CD14-positive monocyte (primary cell): ENCODE measurements around the gene ADCY7. TPM values are rescaled to one million over a fixed set of nuclear protein-coding genes. Genes with fewer than 3 reads are reported as not detected.
"Not testable (repeated sequence)": the region's sequence is repeated elsewhere in the genome, so short reads cannot be mapped to it uniquely, and the experiment has no call there.

Experiments
- DNase-seq, 3 donors: peaks; one replicate each; pipeline ENCODE4 v3.0.0-alpha.2; 2011 to 2022
- H2AFZ ChIP-seq: 2 replicates; pipeline ENCODE4 v1.6.0; 2012; ENCODE audit warnings: mild to moderate bottlenecking, low read depth, low read length, inconsistent platforms; ENCODE audit not compliant: insufficient read depth, poor library complexity, severe bottlenecking
- H3K27ac ChIP-seq, 2 donors: 1 replicate in 1 of 2; 2 replicates in 1 of 2; pipeline ENCODE4 v1.5.1; 2012 to 2013; ENCODE audit warnings: low read length in 2 of 2, control low read depth in 1 of 2, inconsistent platforms in 1 of 2, low read depth in 1 of 2, mild to moderate bottlenecking in 1 of 2
- H3K27me3 ChIP-seq, 2 donors: one replicate each; pipeline versions ENCODE4 v1.6.0 to v1.6.1; 2011 to 2013; ENCODE audit warnings: low read length in 2 of 2; ENCODE audit not compliant: control insufficient read depth in 2 of 2, insufficient read depth in 2 of 2
- H3K36me3 ChIP-seq, 2 donors: replicated peaks in 1 of 2; 1 replicate in 1 of 2; 2 replicates in 1 of 2; pipeline versions ENCODE4 v1.5.1 to v1.6.1; 2012 to 2013; ENCODE audit warnings: low read length in 2 of 2, control low read depth in 1 of 2, inconsistent platforms in 1 of 2, mild to moderate bottlenecking in 1 of 2; ENCODE audit not compliant: insufficient read depth in 2 of 2, control insufficient read depth in 1 of 2
- H3K4me1 ChIP-seq, 2 donors: 1 replicate in 1 of 2; 2 replicates in 1 of 2; pipeline versions ENCODE4 v1.5.1 to v1.6.1; 2012 to 2013; ENCODE audit warnings: low read length in 2 of 2, control low read depth in 1 of 2, inconsistent platforms in 1 of 2, mild to moderate bottlenecking in 1 of 2, moderate library complexity in 1 of 2; ENCODE audit not compliant: insufficient read depth in 2 of 2, control insufficient read depth in 1 of 2
- H3K4me2 ChIP-seq: replicated peaks from 2 replicates; pipeline ENCODE3; 2012; ENCODE audit warnings: low read length, moderate library complexity, mild to moderate bottlenecking; ENCODE audit not compliant: poor library complexity, severe bottlenecking; ENCODE audit errors: extremely low read depth
- H3K4me3 ChIP-seq, 3 experiments: fragments of 200-600 bp in 1 of 3; sonication (generic) in 1 of 3; replicated peaks in 1 of 3; 1 replicate in 2 of 3; 2 replicates in 1 of 3; pipeline ENCODE4 v1.5.1; 2011 to 2013; ENCODE audit warnings: low read length in 3 of 3, mild to moderate bottlenecking in 3 of 3, control low read depth in 2 of 3, low read depth in 2 of 3, inconsistent platforms in 1 of 3, moderate library complexity in 1 of 3
- H3K79me2 ChIP-seq: 2 replicates; pipeline ENCODE4 v1.6.0; 2012; ENCODE audit warnings: mild to moderate bottlenecking, control low read depth, inconsistent platforms, low read length, moderate library complexity; ENCODE audit not compliant: insufficient read depth
- H3K9ac ChIP-seq: 2 replicates; pipeline ENCODE4 v1.6.0; 2017; ENCODE audit warnings: low read length, mild to moderate bottlenecking; ENCODE audit not compliant: insufficient read depth, poor library complexity, severe bottlenecking
- H3K9me3 ChIP-seq, 2 donors: replicated peaks in 1 of 2; 1 replicate in 1 of 2; 2 replicates in 1 of 2; pipeline versions ENCODE4 v1.5.1 to v1.6.1; 2012 to 2013; ENCODE audit warnings: low read length in 2 of 2, control low read depth in 1 of 2; ENCODE audit not compliant: control insufficient read depth in 1 of 2, insufficient read depth in 1 of 2
- H4K20me1 ChIP-seq: 2 replicates; pipeline ENCODE4 v1.6.0; 2012; ENCODE audit warnings: mild to moderate bottlenecking, low read length, control low read depth, moderate library complexity; ENCODE audit not compliant: insufficient read depth
- H3K27ac Mint-ChIP-seq, 7 donors: one replicate each; pipeline ENCODE4 v1.8.0; 2020; ENCODE audit warnings: mild to moderate bottlenecking in 7 of 7, mixed read lengths in 7 of 7, moderate library complexity in 6 of 7, inconsistent platforms in 2 of 7
- H3K27me3 Mint-ChIP-seq, 3 donors: one replicate each; pipeline ENCODE4 v1.8.0; 2021 to 2022; ENCODE audit warnings: low read depth in 3 of 3, mild to moderate bottlenecking in 3 of 3, mixed read lengths in 3 of 3, moderate library complexity in 3 of 3, inconsistent platforms in 1 of 3
- H3K36me3 Mint-ChIP-seq, 2 donors: one replicate each; pipeline ENCODE4 v1.8.0; 2020; ENCODE audit warnings: mixed read lengths in 2 of 2, inconsistent platforms in 1 of 2, mild to moderate bottlenecking in 1 of 2
- H3K4me1 Mint-ChIP-seq: one replicate; pipeline ENCODE4 v1.8.0; 2020; ENCODE audit warnings: mild to moderate bottlenecking, mixed read lengths
- H3K4me3 Mint-ChIP-seq, 2 donors: one replicate each; pipeline ENCODE4 v1.8.0; 2020; ENCODE audit warnings: mild to moderate bottlenecking in 2 of 2, mixed read lengths in 2 of 2, moderate library complexity in 1 of 2
- H3K9me3 Mint-ChIP-seq, 7 donors: one replicate each; pipeline ENCODE4 v1.8.0; 2020 to 2022; ENCODE audit warnings: mixed read lengths in 7 of 7, mild to moderate bottlenecking in 6 of 7, moderate library complexity in 6 of 7, inconsistent platforms in 2 of 7
- WGBS: methylation state at CpG from one replicate; pipeline ENCODE4 v1.1.5; 2013; ENCODE audit warnings: missing lambda C conversion rate; ENCODE audit not compliant: insufficient coverage; 5-methylcytosine and 5-hydroxymethylcytosine counted together
- intact Hi-C, 2 donors: fragments of 100-400 bp; cut with micrococcal nuclease; formaldehyde crosslinking; loops; one replicate each; pipeline versions ENCODE4 v1.15.0 to v1.15.1; 2023
- polyA plus RNA-seq, 3 donors: library from polyadenylated mRNA; depleted of rRNA in 1 of 3; unstranded in 2 of 3; stranded (reverse) in 1 of 3; fragments of 300-500 nt in 2 of 3; fragments of >200 nt in 1 of 3; fragmentation: Illumina TruSeq in 2 of 3; gene quantifications; 1 replicate in 2 of 3; 2 replicates in 1 of 3; pipeline ENCODE4 v1.2.3, GENCODE V29; 2012 to 2021
- TF ChIP-seq, protein P1 (sequence below): fragments of 200-600 bp; IDR thresholded peaks from one replicate; pipeline ENCODE4 v1.8.0; 2022; ENCODE audit warnings: antibody characterized with exemption, mild to moderate bottlenecking

ADCY7 gene
- polyA plus RNA-seq, 3 donors = 53.1 to 230 (median 91.5) TPM

DNA sequence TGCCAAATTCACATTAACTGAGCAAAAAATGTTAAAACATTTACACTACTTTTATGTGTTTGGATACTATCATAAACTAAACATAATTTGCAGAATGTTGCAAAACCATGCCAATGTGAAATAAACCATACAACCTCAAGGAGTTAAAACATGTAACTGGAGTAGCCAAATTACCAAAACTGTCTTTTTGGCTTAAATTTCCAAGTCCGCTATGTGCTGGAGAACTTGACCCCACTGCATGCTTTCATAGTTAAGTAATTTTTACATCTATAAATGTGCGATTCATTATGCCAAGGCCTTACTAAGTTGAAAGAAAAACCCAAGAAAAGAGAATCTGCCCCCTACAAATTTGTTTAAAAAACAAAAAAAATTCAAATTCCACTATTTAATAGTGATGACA, 74.2 kb downstream of the ADCY7 start:
- DNase-seq = no peak
- Mint-ChIP-seq H3K9me3 (no peaks in the 10 kb centered on the region), H3K4me3 (no peak overlapping the region), H3K27ac (no peak overlapping the region), H3K36me3 (peaks cover 61 to 75% of the 10 kb centered on the region in 2 donors), H3K4me1 (peaks cover 5% of the 10 kb centered on the region), H3K27me3 (no peaks in the 10 kb centered on the region)
- TF ChIP-seq, protein P1, sequence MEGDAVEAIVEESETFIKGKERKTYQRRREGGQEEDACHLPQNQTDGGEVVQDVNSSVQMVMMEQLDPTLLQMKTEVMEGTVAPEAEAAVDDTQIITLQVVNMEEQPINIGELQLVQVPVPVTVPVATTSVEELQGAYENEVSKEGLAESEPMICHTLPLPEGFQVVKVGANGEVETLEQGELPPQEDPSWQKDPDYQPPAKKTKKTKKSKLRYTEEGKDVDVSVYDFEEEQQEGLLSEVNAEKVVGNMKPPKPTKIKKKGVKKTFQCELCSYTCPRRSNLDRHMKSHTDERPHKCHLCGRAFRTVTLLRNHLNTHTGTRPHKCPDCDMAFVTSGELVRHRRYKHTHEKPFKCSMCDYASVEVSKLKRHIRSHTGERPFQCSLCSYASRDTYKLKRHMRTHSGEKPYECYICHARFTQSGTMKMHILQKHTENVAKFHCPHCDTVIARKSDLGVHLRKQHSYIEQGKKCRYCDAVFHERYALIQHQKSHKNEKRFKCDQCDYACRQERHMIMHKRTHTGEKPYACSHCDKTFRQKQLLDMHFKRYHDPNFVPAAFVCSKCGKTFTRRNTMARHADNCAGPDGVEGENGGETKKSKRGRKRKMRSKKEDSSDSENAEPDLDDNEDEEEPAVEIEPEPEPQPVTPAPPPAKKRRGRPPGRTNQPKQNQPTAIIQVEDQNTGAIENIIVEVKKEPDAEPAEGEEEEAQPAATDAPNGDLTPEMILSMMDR = no peak
- H3K36me3 ChIP-seq = peaks cover 58 to 87% of the 10 kb centered on the region in 2 donors
- H3K4me2 ChIP-seq = no peak overlapping the region
- no peak overlapping the region for H3K4me3 ChIP-seq
- no CpG with 5 or more reads among the region's 2 CpGs for WGBS
- no peak overlapping the region for H3K9ac ChIP-seq
- H3K4me1 ChIP-seq = no peaks in the 10 kb centered on the region
- H3K27me3 ChIP-seq = no peaks in the 10 kb centered on the region
- no peak overlapping the region for H3K27ac ChIP-seq
- no peaks in the 10 kb centered on the region for H3K79me2 ChIP-seq
- intact Hi-C loops = no loop called here
- no peaks in the 10 kb centered on the region for H4K20me1 ChIP-seq
- H2AFZ ChIP-seq = no peak overlapping the region
- H3K9me3 ChIP-seq = no peaks in the 10 kb centered on the region

GRCh38 chr16:50343566-50343965, 77.2 kb downstream of the ADCY7 start:
- H3K4me3 ChIP-seq, H4K20me1 ChIP-seq, H3K4me1 Mint-ChIP-seq, H3K27me3 ChIP-seq, intact Hi-C loops, H3K4me2 ChIP-seq, H3K27ac ChIP-seq, H3K79me2 ChIP-seq, H3K9ac ChIP-seq, H3K4me3 Mint-ChIP-seq, H3K9me3 Mint-ChIP-seq, H3K27me3 Mint-ChIP-seq, H3K4me1 ChIP-seq, H3K9me3 ChIP-seq, DNase-seq, H2AFZ ChIP-seq: not testable (repeated sequence)
- Mint-ChIP-seq H3K36me3 (peaks cover 72 to 83% of the 10 kb centered on the region in 2 donors), H3K27ac (peak overlapping the region in 1 of 7 donors; percentile 46)
- peaks cover 48 to 59% of the 10 kb centered on the region in 2 donors for H3K36me3 ChIP-seq
- WGBS = 98% methylated on average over 7 of the region's 8 CpGs

DNA sequence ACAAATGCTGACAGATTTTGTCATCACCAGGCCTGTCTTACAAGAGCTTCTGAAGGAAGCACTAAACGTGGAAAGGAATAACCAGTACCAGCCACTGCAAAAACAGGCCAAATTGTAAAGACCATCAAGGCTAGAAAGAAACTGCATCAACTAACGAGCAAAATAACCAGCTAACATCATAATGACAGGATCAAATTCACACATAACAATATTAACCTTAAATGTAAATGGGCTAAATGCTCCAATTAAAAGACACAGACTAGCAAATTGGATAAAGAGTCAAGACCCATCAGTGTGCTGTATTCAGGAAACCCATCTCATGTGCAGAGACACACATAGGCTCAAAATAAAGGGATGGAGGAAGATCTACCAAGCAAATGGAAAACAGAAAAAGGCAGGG, 78.9 kb downstream of the ADCY7 start:
- Mint-ChIP-seq H3K36me3 (peaks cover 77 to 89% of the 10 kb centered on the region in 2 donors), H3K27ac (peak overlapping the region in 1 of 7 donors; percentile 12)
- H4K20me1 ChIP-seq, H3K27me3 Mint-ChIP-seq, intact Hi-C loops, H3K79me2 ChIP-seq, H3K4me2 ChIP-seq, H3K4me3 Mint-ChIP-seq, H3K27me3 ChIP-seq, H3K9me3 Mint-ChIP-seq, H3K4me1 Mint-ChIP-seq, H3K9me3 ChIP-seq, H3K4me1 ChIP-seq, H2AFZ ChIP-seq, H3K27ac ChIP-seq, H3K4me3 ChIP-seq, H3K9ac ChIP-seq, DNase-seq: not testable (repeated sequence)
- H3K36me3 ChIP-seq = peaks cover 45 to 58% of the 10 kb centered on the region in 2 donors
- WGBS = no CpG with 5 or more reads among the region's 2 CpGs
